ENCODE data around the gene CCND2. TPM values are rescaled to one million over a fixed set of nuclear protein-coding genes. Genes with fewer than 3 reads are reported as not detected.
A peak's percentile ranks its signal among the peaks of the same experiment; 100 is the strongest.

CCND2 gene
- total and polyA plus RNA-seq, 2 experiments from 2014 or later = 75.6 to 224 TPM

GRCh38 chr12:4320853-4321701 lies 47.5 kb downstream of the CCND2 start, which contains the start of gene TIGAR (continued):
- TF ChIP-seq ETS1 (IDR thresholded peaks at IDR 0.05) (peak; percentile 12; the same call in 1 of the 2 replicates), STAT1 (IDR thresholded peaks at IDR 0.05; ENCODE audit: unreplicated experiment) (no peak), POLR2AphosphoS5 (IDR thresholded peaks at IDR 0.05; ENCODE audit: low read depth) (peak; percentile 84), JUNB (IDR thresholded peaks at IDR 0.05; ENCODE audit: unreplicated experiment) (no peak), ZNF114 (CRISPR knock-in tag; IDR thresholded peaks at IDR 0.05) (no peak), REST (IDR thresholded peaks at IDR 0.05; ENCODE audit: unreplicated experiment) (no peak), CREB1 (CRISPR knock-in tag; IDR thresholded peaks at IDR 0.05; ENCODE audit: low read depth) (peak; percentile 87), EZH2phosphoT487 (IDR thresholded peaks at IDR 0.05; ENCODE audit: unreplicated experiment) (no peak), ZNF331 (CRISPR knock-in tag; IDR thresholded peaks at IDR 0.05; ENCODE audit: low read depth) (no peak)

- no peak overlapping the region for H2AFZ ChIP-seq
- peaks cover 15% of the 10 kb centered on the region for H3K36me3 Mint-ChIP-seq (ENCODE audit: low read depth)
- no peak overlapping the region for H3K4me2 ChIP-seq
- no peak for DNase-seq (ENCODE audit: low spot score)
- no peaks in the 10 kb centered on the region for H3K9me2 ChIP-seq (ENCODE audit: insufficient read depth)
- H3K36me3 ChIP-seq (ENCODE audit: insufficient read depth) = no peaks in the 10 kb centered on the region
- H3K27me3 Mint-ChIP-seq (ENCODE audit: insufficient read depth, low read depth, poor library complexity) = peaks cover 11% of the 10 kb centered on the region
- H3K4me3 ChIP-seq = 0 out of 2 replicates have a peak overlapping the region, but pooled peaks have one; percentile 99
- H3F3A ChIP-seq (replicated peaks; ENCODE audit: low read depth) = peaks cover 9% of the 10 kb centered on the region; the same call in 1 of the 2 replicates
- peak overlapping the region; percentile 55 for H3K4me3 Mint-ChIP-seq
- H3K79me2 ChIP-seq (replicated peaks; ENCODE audit: insufficient read depth) = peaks cover 60% of the 10 kb centered on the region
- H3K9me3 Mint-ChIP-seq = no peaks in the 10 kb centered on the region; the same call in 2 of the 3 replicates
- H3K4me1 ChIP-seq (ENCODE audit: insufficient read depth) = peaks cover 4% of the 10 kb centered on the region
- H3K4me1 Mint-ChIP-seq = peaks cover 17% of the 10 kb centered on the region
- no peak for ATAC-seq
- no peak overlapping the region for H3K27ac Mint-ChIP-seq
- H3K27ac ChIP-seq (ENCODE audit: low read depth) = no peak overlapping the region
- H3K27me3 ChIP-seq (ENCODE audit: insufficient read depth) = peaks cover 7% of the 10 kb centered on the region; the same call in 1 of the 2 replicates
- peaks cover 5% of the 10 kb centered on the region; the same call in 1 of the 2 replicates for H4K20me1 ChIP-seq (replicated peaks; ENCODE audit: insufficient read depth)
- no peak for TF ChIP-seq NANOG (IDR thresholded peaks at IDR 0.05; ENCODE audit: borderline replicate concordance)
- no peak for TF ChIP-seq JUNB (IDR thresholded peaks at IDR 0.05; ENCODE audit: unreplicated experiment)
- TF ChIP-seq ETS1 (IDR thresholded peaks at IDR 0.05) = no peak
- no peak for TF ChIP-seq CTCF (conservative IDR thresholded peaks at IDR 0.05; ENCODE audit: low read depth in 2 of 2)
- TF ChIP-seq POLR2AphosphoS5 (IDR thresholded peaks at IDR 0.05; ENCODE audit: low read depth) = no peak
These were observed 49.2 kb downstream of the CCND2 start for GRCh38 chr12:4322726-4323125.
